ENCODE measurements around the gene ADAMTS15. TPM values are rescaled to one million over a fixed set of nuclear protein-coding genes. Genes with fewer than 3 reads are reported as not detected.

Gene ADAMTS15
- total and polyA plus RNA-seq, 2 donors (not counting 3 experiments of a cell fraction or from before 2014, with no cell fraction given) = 0.08 TPM; not detected in 1

GRCh38 chr11:130429983-130430382 is 18.5 kb upstream of the ADAMTS15 start:
- H3K27ac ChIP-seq (ENCODE audit: insufficient read depth, low read depth, low read length) = no peak overlapping the region
- no peaks in the 10 kb centered on the region for H3K79me2 ChIP-seq (ENCODE audit: control insufficient read depth, insufficient read depth, low read length)
- no peaks in the 10 kb centered on the region for H3K36me3 ChIP-seq (ENCODE audit: control insufficient read depth in 2 of 2, extremely low read depth in 1 of 2, insufficient read depth in 2 of 2, low read length in 2 of 2)
- peaks cover 42 to 48% of the 10 kb centered on the region in 2 experiments for H3K27me3 ChIP-seq (ENCODE audit: control insufficient read depth in 2 of 2, insufficient read depth in 2 of 2, low read length in 2 of 2)
- no peaks in the 10 kb centered on the region for H3K9me1 ChIP-seq (replicated peaks; ENCODE audit: control insufficient read depth, extremely low read depth, insufficient read depth, low read length)
- ChIA-PET POLR2A (no interaction called here), CTCF (interaction anchor here (1.1 to 12.3 kb wide), 11 partner anchors 40 to 1244 kb away, joined by 3 to 464 read pairs (median 17); partner anchors contain the start of gene SNX19)
- intact Hi-C loops (cut with micrococcal nuclease) = loop anchor here (5.0 kb wide), 1 partner anchor 118 kb away; the partner anchor contains the start of gene ZBTB44
- FAIRE-seq (no peak), DNase-seq (ENCODE audit: low read depth, low spot score) (no peak)
- dilution Hi-C loops (cut with MboI; ENCODE audit: extremely low pct_ligation_motif_present, low sequenced_read_pairs) = loop anchor here (25.0 kb wide), 1 partner anchor 432 kb away; no protein-coding TSS in a partner anchor
- H3K9me3 ChIP-seq (replicated peaks; ENCODE audit: control insufficient read depth, insufficient read depth, low read length) = no peaks in the 10 kb centered on the region
- H2AFZ ChIP-seq (ENCODE audit: low read depth, low read length) = no peak overlapping the region
- no peak overlapping the region for H3K9ac ChIP-seq (replicated peaks; ENCODE audit: extremely low read depth, insufficient read depth, low read length)
- H4K20me1 ChIP-seq (replicated peaks; ENCODE audit: control insufficient read depth, extremely low read depth, insufficient read depth, low read length) = no peaks in the 10 kb centered on the region
- BruUV-seq (replicated peaks) = no TSS peak
- no peak for TF ChIP-seq EZH2 (IDR thresholded peaks at IDR 0.05; ENCODE audit: borderline replicate concordance, low read depth, low read length, severe bottlenecking)
- no peak for TF ChIP-seq POLR2AphosphoS5 (IDR thresholded peaks at IDR 0.05; ENCODE audit: insufficient read depth, low read depth, low read length)
- no peak for TF ChIP-seq FOS (IDR thresholded peaks at IDR 0.05; ENCODE audit: borderline replicate concordance, insufficient read depth, low read length)
- TF ChIP-seq POLR2A (IDR thresholded peaks at IDR 0.05; ENCODE audit: low read depth, low read length) = no peak
- TF ChIP-seq MYC (IDR thresholded peaks at IDR 0.05; ENCODE audit: low read depth, low read length) = no peak
- TF ChIP-seq, protein P1, sequence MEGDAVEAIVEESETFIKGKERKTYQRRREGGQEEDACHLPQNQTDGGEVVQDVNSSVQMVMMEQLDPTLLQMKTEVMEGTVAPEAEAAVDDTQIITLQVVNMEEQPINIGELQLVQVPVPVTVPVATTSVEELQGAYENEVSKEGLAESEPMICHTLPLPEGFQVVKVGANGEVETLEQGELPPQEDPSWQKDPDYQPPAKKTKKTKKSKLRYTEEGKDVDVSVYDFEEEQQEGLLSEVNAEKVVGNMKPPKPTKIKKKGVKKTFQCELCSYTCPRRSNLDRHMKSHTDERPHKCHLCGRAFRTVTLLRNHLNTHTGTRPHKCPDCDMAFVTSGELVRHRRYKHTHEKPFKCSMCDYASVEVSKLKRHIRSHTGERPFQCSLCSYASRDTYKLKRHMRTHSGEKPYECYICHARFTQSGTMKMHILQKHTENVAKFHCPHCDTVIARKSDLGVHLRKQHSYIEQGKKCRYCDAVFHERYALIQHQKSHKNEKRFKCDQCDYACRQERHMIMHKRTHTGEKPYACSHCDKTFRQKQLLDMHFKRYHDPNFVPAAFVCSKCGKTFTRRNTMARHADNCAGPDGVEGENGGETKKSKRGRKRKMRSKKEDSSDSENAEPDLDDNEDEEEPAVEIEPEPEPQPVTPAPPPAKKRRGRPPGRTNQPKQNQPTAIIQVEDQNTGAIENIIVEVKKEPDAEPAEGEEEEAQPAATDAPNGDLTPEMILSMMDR (IDR thresholded peaks at IDR 0.05; ENCODE audit: extremely low read depth in 1 of 2, insufficient read depth in 1 of 2, low read depth in 1 of 2, low read length in 2 of 2) = no peak
- TF ChIP-seq, protein P2, sequence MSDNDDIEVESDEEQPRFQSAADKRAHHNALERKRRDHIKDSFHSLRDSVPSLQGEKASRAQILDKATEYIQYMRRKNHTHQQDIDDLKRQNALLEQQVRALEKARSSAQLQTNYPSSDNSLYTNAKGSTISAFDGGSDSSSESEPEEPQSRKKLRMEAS (IDR thresholded peaks at IDR 0.05; ENCODE audit: insufficient read depth, insufficient read length) = no peak
- no peak for TF ChIP-seq GATA2 (IDR thresholded peaks at IDR 0.05; ENCODE audit: insufficient read depth, insufficient read length, low read depth, low read length)
- TF ChIP-seq JUN (IDR thresholded peaks at IDR 0.05; ENCODE audit: borderline replicate concordance, insufficient read depth, insufficient read length, low read depth) = no peak
- H3K4me3 ChIP-seq (replicated peaks in 1 of 3; ENCODE audit: insufficient read depth in 1 of 3, low read depth in 1 of 3, low read length in 3 of 3) = no peak overlapping the region
- H3K4me2 ChIP-seq (ENCODE audit: insufficient read depth, low read length) = no peak overlapping the region
- no peaks in the 10 kb centered on the region for H3K4me1 ChIP-seq (ENCODE audit: control insufficient read depth, extremely low read depth, insufficient read depth, low read length)

All from endothelial cell of umbilical vein (primary cell).